HAP-1 (cell line): ENCODE results near the gene ATL2.
"Not testable (repeated sequence)": the region's sequence is repeated elsewhere in the genome, so short reads cannot be mapped to it uniquely, and the experiment has no call there.

ENCODE experiments used
- DNase-seq, 2 experiments: peaks; one replicate each; pipeline ENCODE4 v3.0.0-alpha.2; 2016 to 2020; ENCODE audit warnings: low spot score in 2 of 2
- H3K27me3 ChIP-seq: fragments of 250-450 bp; sonication (Bioruptor Pico); 2 replicates; pipeline ENCODE4 v1.5.1; 2020; ENCODE audit warnings: low read depth, mild to moderate bottlenecking, moderate library complexity
- H3K36me3 ChIP-seq: fragments of 250-450 bp; sonication (Bioruptor Pico); replicated peaks from 2 replicates; pipeline ENCODE4 v1.5.1; 2020; ENCODE audit warnings: mild to moderate bottlenecking
- H3K4me1 ChIP-seq: fragments of 250-450 bp; sonication (Bioruptor Pico); 2 replicates; pipeline ENCODE4 v1.5.1; 2020; ENCODE audit warnings: mild to moderate bottlenecking
- H3K4me3 ChIP-seq: fragments of 250-450 bp; sonication (Bioruptor Pico); 2 replicates; pipeline ENCODE4 v1.5.1; 2020; ENCODE audit warnings: mild to moderate bottlenecking, moderate library complexity
- H3K9me3 ChIP-seq: fragments of 250-450 bp; sonication (Bioruptor Pico); 2 replicates; pipeline ENCODE4 v1.5.1; 2020; ENCODE audit warnings: mild to moderate bottlenecking, moderate library complexity
- in situ Hi-C: fragments of 300-500 bp; cut with MboI; formaldehyde crosslinking; loops from 3 replicates; pipeline ENCODE4 v1.14.3; 2020; ENCODE audit warnings: low sequenced_read_pairs, inconsistent platforms, mixed read lengths

Gene ATL2

DNA sequence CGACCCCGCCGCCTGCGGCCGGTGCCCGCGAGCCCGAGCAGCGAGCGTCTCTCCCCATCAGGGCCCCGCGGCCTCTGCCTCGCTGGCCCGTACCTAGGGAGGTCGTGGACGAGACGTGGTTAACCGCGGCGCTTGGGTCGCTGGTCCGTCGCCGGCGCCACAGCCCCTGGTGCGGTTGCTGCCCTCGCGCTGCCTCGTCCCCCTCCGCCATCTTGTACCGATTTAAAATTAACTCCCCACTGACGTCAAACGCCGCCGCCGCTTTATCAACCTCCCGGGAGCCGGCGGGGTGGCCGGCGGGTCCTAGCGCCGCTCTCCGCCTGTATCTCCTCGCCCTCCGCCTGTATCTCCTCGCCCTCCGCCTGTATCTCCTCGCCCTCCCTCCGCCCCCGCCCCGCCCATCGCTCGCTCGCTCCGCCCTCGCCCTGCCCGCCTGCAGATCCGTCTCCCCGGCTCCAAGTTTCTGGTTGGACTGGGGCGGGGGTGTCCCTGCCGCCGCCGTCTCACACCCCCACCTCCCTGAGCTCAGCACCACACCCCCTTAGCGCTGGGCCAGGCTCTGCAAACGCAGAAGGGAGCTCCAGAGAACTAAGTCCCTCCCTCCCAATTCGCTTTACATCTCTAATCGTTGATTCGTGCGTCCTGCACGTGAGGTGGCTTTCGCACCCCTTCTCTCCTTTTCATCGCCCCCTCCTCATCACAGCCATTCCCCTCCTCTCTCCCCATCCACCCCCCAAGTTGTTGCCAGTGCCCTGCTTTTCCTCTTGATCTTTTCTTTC is at the start of gene ATL2:
ATL2 (minus strand) TSS at position 224 of the 779 bp plus-strand sequence; CDS start at position 211, 13 bp downstream.
- peak; percentile 93 to 97 for DNase-seq
- H3K4me3 ChIP-seq: peak within 1 kb of the TSS; percentile 80
- no peaks in the 10 kb centered on the region for H3K9me3 ChIP-seq
- in situ Hi-C loops: no loop called here
- H3K4me1 ChIP-seq: peaks cover 18% of the 10 kb centered on the region
- 0 out of 2 replicates have a peak, but pooled peaks cover 4% of the 10 kb centered on the region for H3K36me3 ChIP-seq
- H3K27me3 ChIP-seq: no peaks in the 10 kb centered on the region

DNA sequence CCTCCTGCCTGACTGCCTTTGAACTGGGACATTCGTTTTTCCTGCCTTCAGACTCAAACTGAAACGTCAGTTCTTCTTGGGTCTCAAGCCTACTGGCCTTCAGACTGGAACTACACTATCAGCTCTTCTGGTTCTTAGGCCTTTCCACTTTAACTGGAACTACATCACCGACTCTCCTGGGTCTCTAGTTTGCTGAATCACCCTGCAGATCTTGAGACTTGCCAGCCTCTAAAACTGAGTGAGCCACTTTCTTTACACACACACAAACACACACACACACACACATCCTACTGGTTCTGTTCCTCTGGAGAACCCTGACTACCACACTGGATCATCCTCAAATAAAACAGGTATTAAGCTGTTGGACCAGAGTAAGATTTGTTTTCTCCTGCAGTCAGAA is 46.7 kb upstream of the ATL2 start:
- in situ Hi-C loops: no loop called here
- H3K27me3 ChIP-seq: no peaks in the 10 kb centered on the region
- H3K36me3 ChIP-seq: no peaks in the 10 kb centered on the region
- DNase-seq: no peak
- H3K4me1 ChIP-seq: peaks cover 20% of the 10 kb centered on the region
- H3K9me3 ChIP-seq: no peaks in the 10 kb centered on the region
- H3K4me3 ChIP-seq: no peak overlapping the region

DNA sequence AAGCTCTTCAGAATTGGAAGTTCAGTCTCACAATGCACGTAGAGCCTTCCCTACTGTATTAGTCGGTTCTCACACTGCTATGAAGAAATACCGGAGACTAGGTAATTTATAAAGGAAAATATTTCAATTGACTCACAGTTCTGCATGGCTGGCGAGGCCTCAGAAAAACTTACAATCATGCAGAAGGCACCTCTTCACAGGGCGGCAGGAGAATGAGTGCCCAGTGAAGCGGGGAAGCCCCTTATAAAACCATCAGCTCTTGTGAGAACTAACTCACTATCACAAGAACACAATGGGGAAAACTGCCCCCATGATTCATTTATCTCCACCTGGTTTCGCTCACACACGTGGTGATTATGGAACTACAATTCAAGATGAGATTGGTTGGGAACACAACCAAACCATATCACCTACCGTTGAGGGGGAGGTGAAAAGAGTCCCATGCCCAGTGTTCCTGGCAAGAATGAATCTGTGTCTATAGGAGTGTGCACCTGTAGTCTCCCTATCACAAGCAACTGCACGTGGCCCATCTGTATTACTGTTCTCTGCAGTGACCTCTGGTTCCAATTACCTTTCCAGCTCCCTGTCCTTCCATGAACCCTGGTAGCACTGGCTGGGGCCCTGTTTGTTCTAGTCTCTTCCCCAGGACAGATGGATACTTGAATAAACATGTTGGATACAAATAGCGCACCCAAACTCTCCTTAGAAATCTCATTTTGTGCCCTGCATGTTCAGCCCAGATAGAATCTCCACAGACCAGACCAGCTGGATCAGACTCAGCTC is 44.4 kb upstream of the ATL2 start:
- H3K4me1 ChIP-seq: peaks cover 14% of the 10 kb centered on the region
- in situ Hi-C loops: no loop called here

DNA sequence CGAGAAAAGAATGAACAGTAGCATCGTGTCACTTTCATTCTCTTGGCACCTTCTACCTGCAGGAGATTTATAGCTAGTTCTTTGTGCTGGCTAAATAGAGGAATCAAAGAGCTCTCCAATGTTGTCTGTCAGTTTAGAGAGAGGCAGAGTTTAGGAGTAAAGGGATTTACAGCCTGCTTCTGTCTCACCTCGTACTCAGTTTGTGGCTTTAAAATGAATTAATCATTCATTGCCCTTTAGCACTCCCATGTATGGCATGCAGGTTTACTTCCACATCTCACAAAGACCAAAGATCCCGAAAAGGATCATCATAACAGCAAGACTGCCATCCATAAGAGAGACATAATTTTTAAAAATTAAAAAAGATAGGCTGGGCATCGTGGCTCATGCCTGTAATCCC is 42.4 kb upstream of the ATL2 start:
- Histone ChIP-seq H3K4me1 (peaks cover 14% of the 10 kb centered on the region), H3K4me3 (no peak overlapping the region), H3K27me3 (no peaks in the 10 kb centered on the region), H3K36me3 (no peaks in the 10 kb centered on the region), H3K9me3 (peaks cover 2% of the 10 kb centered on the region; the same call in 1 of the 2 replicates)
- no peak for DNase-seq
- in situ Hi-C loops: no loop called here

More for the DNA sequence above, 44.4 kb upstream of the ATL2 start:
- Histone ChIP-seq H3K36me3 (no peaks in the 10 kb centered on the region), H3K9me3 (peaks cover 2% of the 10 kb centered on the region; the same call in 1 of the 2 replicates), H3K4me3 (no peak overlapping the region), H3K27me3 (no peaks in the 10 kb centered on the region)
- no peak for DNase-seq

DNA sequence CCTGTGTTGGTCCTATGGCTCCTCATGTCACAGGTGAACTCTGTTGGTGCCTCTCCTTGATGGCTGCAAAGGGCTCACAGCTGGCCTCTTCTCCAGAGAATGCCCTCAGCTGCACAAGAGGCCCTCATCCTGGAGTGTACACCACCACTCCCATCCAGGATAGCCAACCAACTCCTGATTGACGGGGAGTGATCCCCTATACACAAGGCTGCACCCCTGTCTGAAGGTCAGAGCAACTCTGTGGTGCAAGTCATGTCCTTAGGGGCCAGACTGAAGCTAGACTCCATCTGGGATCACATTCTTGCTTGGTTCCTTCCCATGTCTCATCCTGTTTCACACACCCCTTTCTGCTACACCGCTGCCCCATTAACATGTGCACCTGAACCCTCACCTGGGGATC is 41.7 kb upstream of the ATL2 start:
- DNase-seq: no peak
- Histone ChIP-seq H3K27me3 (no peaks in the 10 kb centered on the region), H3K4me1 (peaks cover 14% of the 10 kb centered on the region), H3K9me3 (peaks cover 2% of the 10 kb centered on the region; the same call in 1 of the 2 replicates), H3K36me3 (no peaks in the 10 kb centered on the region), H3K4me3 (no peak overlapping the region)
- in situ Hi-C loops: no loop called here

DNA sequence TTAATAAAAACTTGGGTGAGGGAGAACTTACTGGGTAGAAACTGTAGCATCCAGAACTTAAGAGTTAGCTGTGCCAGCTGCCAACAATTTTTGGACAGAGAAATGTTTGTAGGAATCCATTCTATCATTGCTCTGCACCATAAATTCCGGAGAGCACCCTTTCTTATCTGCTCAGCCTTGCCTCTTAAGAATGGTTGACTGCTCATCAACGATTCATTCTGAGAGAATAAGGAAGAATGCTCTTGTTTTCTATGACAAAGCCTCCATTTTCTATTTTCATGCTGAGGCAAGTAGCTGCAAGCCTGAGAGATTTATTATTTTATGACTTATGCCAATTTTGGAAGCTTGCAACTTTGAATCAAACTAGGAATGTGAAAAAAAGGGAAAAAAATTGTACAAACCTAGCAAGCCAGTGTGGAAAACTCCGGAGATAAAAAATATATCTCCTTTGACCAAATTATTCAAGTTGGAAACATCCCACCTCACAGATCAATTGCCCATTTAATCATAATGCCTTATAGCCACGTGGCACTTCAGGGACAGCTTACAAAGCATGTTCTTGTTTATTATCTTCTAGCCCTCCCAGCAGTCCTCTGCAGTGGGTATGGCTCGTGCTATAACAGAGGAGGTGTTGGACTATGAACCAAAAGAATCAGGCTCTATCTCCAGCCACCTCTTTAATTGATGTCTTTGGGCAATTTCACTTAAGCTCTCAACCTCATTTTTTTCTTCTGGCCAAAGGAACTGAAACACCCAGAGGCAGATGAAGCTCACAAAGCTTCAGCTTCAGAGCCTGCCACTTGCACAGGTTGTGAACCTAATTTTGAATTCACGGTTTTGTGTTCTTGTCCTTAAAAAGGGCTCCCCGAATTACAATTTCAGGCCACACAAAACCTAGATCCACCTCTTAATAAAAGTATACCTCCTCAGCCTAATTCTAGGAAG is 40.9 kb upstream of the ATL2 start:
- H3K27me3 ChIP-seq: no peaks in the 10 kb centered on the region
- H3K36me3 ChIP-seq: no peaks in the 10 kb centered on the region
- H3K4me3 ChIP-seq: no peak overlapping the region
- peaks cover 3% of the 10 kb centered on the region; the same call in 1 of the 2 replicates for H3K9me3 ChIP-seq
- no peak for DNase-seq
- peaks cover 14% of the 10 kb centered on the region for H3K4me1 ChIP-seq
- in situ Hi-C loops: no loop called here

DNA sequence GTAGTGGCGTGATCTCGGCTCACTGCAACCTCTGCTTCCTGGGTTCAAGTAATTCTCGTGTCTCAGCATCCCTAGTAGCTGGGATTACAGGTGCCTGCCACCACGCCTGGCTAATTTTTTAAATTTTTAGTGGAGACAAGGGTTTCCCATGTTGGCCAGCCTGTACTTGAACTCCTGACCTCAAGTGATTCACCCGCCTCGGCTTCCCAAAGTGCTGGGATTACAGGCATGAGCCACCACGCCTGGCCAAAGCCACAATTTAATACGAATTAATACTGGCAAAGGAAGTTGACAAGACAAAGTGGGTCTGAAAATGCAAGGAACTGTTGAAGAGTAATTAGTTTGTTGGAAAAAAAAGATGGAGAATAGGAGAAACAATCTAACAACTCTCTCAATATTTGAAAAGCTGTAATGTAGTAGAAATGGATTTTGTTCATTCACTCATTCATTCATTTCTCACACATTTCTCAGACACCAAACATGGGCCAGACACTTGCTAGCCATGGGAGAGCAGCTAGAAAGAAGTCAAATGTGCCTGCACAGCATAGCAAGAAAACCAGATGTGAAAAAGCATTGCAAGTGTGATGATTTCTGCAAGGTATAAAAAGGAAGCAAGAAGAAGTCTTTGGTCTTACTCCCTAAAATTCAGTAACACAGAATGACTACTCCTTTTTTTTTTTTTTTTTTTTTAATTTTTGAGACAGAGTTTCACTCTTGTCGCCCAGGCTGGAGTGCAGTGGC is 39.4 kb upstream of the ATL2 start:
- in situ Hi-C loops: no loop called here
- Histone ChIP-seq H3K36me3 (no peaks in the 10 kb centered on the region), H3K27me3 (no peaks in the 10 kb centered on the region), H3K4me3 (no peak overlapping the region), H3K4me1 (peaks cover 14% of the 10 kb centered on the region), H3K9me3 (peaks cover 13% of the 10 kb centered on the region)
- DNase-seq: no peak

DNA sequence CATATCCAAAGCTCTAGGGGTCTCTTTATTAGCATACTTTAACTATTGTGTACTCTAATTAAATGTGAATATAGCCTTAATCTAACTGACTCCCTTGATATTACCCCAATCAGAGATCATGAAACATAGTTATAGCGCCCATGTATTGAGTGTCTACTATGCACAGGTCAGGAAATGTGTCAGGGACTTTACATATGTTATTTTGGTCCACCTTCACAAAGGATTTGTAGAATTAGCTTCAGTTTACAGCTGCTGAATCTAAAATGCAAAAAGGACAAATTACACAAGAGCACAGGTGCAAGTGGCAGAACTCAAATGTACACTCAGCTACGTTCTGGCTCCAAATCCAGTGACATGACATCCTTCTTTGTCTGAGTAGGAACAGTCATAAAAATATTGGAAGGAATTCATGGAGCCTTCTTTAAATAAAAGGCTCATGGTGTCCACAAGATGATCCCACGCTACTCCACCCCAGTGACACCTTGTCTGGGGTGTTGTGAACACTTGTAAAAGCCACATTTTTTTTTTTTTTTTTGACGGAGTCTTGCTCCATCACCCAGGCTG is 38.7 kb upstream of the ATL2 start:
- DNase-seq: no peak
- H3K9me3 ChIP-seq: peaks cover 13% of the 10 kb centered on the region
- no peaks in the 10 kb centered on the region for H3K36me3 ChIP-seq
- in situ Hi-C loops: no loop called here
- peaks cover 14% of the 10 kb centered on the region for H3K4me1 ChIP-seq
- no peaks in the 10 kb centered on the region for H3K27me3 ChIP-seq
- no peak overlapping the region for H3K4me3 ChIP-seq

DNA sequence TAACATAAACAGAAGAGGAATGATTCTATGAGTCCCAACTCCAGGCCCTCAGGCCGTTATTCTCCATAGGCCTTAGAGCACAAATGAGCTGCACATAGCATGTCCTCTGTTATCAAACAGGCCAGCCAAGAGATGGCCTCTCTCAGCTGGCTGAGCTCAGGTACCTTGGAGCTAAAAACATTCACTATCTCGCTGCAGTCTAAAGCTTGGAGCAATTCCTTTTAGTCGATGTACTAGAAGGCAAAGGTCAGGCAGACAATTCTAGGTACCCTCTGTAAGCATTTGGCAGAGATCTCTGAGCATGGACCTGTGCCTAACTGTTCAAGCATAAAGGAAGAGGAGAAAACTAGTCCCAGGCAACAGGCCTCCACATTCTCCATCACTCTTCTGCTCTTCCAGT is 38.0 kb upstream of the ATL2 start:
- H3K36me3 ChIP-seq: no peaks in the 10 kb centered on the region
- H3K4me1 ChIP-seq: peaks cover 14% of the 10 kb centered on the region
- in situ Hi-C loops: no loop called here
- DNase-seq: no peak
- peaks cover 13% of the 10 kb centered on the region for H3K9me3 ChIP-seq
- no peak overlapping the region for H3K4me3 ChIP-seq
- no peaks in the 10 kb centered on the region for H3K27me3 ChIP-seq

DNA sequence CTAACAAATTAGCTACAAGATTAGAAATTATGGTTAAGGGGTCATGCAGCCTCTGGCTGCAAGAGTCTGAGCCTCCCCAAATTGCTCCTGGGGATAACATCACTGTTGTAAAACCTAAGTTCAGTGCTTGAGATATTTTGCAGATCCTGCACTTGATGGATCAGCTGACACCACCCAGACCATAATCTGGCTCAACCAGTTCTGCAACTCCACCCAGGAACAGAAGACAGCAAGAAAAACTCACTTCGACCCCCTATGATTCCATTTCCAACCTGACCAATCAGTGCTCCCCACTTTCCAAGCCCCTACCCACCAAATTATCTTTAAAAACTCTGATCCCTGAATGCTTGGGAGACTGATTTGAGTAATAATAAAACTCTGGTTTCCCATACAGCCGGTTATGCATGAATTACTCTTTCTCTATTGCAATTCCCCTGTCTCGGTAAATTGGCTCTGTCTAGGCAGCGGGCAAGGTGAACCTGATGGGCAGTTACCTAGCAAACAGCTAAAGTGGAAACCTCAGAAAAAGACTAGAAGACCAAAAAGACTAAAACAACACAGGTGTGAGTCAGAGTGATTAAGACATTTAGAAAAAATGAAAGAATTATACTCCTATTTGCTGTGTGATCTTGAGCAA is 35.3 kb upstream of the ATL2 start:
- H3K4me3 ChIP-seq, H3K27me3 ChIP-seq, in situ Hi-C loops, H3K36me3 ChIP-seq, DNase-seq: not testable (repeated sequence)
- H3K4me1 ChIP-seq: peaks cover 12% of the 10 kb centered on the region
- H3K9me3 ChIP-seq: peaks cover 11% of the 10 kb centered on the region

DNA sequence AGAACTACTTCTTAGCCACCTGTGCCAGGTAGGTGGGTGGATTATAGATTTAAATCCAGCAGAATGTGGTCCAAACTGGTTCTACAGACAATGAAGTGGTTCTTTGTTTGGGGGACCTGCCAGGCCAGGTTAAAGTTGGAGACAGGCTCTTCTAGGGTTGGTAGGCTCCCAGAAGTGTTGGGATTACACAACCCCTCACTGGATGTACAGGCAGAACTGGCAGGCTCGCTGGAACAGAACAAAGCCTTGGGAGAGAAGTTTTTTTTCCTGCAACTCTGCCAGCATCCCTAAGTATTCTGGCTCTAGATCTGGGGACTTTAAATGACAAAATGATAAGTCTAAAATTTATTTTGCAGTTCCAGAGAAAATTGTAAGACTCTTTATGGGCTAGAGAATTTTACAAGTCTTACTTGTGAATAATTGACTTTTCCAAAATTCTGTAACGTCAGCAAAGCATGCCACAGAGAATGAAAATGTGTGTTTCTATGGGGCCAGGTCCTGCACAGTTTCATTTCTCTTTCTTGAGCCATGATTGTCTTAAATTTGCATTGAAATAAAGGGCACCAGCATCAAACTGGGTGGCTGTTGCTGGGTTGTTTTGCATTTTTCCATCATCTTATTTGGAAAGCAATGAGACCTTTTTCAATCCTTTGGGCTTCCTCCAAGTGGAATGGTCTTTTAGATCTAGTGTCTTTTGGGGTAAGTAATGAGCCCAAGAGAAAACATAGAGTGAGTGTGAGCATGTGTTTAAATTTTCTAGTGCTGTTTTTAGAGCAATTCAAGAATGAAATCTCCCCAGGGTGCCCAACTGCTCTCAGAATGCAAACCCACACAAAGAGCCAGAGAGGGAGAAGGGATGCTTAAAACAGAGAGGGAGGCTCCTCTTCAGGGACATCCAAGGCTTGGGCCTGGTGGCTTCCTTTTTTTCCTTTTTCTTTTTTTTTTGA is 32.4 kb upstream of the ATL2 start:
- H3K4me1 ChIP-seq: peaks cover 32% of the 10 kb centered on the region
- DNase-seq: no peak
- peaks cover 20% of the 10 kb centered on the region for H3K9me3 ChIP-seq
- in situ Hi-C loops: no loop called here
- H3K36me3 ChIP-seq: no peaks in the 10 kb centered on the region
- no peak overlapping the region for H3K4me3 ChIP-seq
- no peaks in the 10 kb centered on the region for H3K27me3 ChIP-seq
